UCSD-AML1 (cell line): ENCODE measurements around the gene GDI1.

Experiments used
- DNase-seq: peaks from one replicate; lab custom pipeline; 2025; ENCODE audit not compliant: unreplicated experiment; lab: John Stamatoyannopoulos, UW

The GDI1 gene

GRCh38 chrX:154459832-154460231, 22.9 kb downstream of the GDI1 start:
- no peak for DNase-seq

- no peak for DNase-seq
These were observed 23.4 kb downstream of the GDI1 start for GRCh38 chrX:154460326-154460725.

GRCh38 chrX:154462396-154462795, 25.4 kb downstream of the GDI1 start:
- no peak for DNase-seq

- no peak for DNase-seq
These were observed 26.8 kb downstream of the GDI1 start for GRCh38 chrX:154463611-154464220.

- DNase-seq: no peak
These were observed 27.9 kb downstream of the GDI1 start for GRCh38 chrX:154464806-154465365.

GRCh38 chrX:154465601-154466000, 28.6 kb downstream of the GDI1 start:
- DNase-seq: no peak

- no peak for DNase-seq
These were observed 29.1 kb downstream of the GDI1 start for GRCh38 chrX:154466036-154466435.

- DNase-seq: no peak
These were observed 30.0 kb downstream of the GDI1 start for GRCh38 chrX:154466907-154467306.

GRCh38 chrX:154467556-154467955, 30.6 kb downstream of the GDI1 start:
- DNase-seq: no peak

GRCh38 chrX:154468217-154468616, 31.3 kb downstream of the GDI1 start:
- DNase-seq: no peak

- no peak for DNase-seq
These were observed 32.2 kb downstream of the GDI1 start for GRCh38 chrX:154469114-154469513.

- DNase-seq: no peak
These were observed 32.9 kb downstream of the GDI1 start for GRCh38 chrX:154469880-154470279.

GRCh38 chrX:154470434-154470833, 33.5 kb downstream of the GDI1 start:
- no peak for DNase-seq

GRCh38 chrX:154470914-154471568, 34.1 kb downstream of the GDI1 start:
- no peak for DNase-seq

GRCh38 chrX:154471839-154472684, 35.1 kb downstream of the GDI1 start:
- no peak for DNase-seq

GRCh38 chrX:154472685-154473632, 36.0 kb downstream of the GDI1 start:
- no peak for DNase-seq

GRCh38 chrX:154473683-154474082, 36.7 kb downstream of the GDI1 start:
- no peak for DNase-seq

- no peak for DNase-seq
These were observed 39.9 kb downstream of the GDI1 start for GRCh38 chrX:154476821-154477220.

- no peak for DNase-seq
These were observed 41.0 kb downstream of the GDI1 start for GRCh38 chrX:154477891-154478477.
